ENCODE data around the gene URM1. TPM values are rescaled to one million over a fixed set of nuclear protein-coding genes. Genes with fewer than 3 reads are reported as not detected.

Gene URM1
- total and polyA plus RNA-seq, 7 experiments from 2014 or later: 32.3 to 72.4 (median 49.0) TPM

DNA sequence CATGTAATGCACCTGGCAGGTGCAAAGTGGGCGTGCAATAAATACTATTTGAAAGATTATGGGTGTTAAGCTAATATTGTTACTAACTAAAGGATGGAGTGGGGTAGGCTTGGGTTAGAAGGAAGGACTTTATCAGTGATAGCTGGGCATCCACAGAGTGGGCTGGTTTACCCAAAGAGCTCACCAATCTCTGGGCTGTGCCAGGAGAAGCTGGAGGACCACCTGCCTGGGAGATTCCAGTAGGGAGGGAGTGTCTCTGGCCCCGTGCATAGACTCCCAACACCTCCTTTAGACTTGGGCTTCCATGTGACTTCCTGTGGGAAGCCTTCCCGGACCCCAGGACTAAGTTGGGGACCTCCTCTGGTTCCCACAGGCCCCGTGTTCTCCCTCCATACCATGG is 5.6 kb upstream of the URM1 start:
- H3K4me1 Mint-ChIP-seq: peaks cover 5 to 27% (median 10%) of the 10 kb centered on the region in 7 donors
- H3K9me3 Mint-ChIP-seq: no peaks in the 10 kb centered on the region
- no peaks in the 10 kb centered on the region for H3K27me3 ChIP-seq (ENCODE audit: control insufficient read depth in 2 of 2, insufficient read depth in 2 of 2, low read length in 2 of 2)
- intact Hi-C loops (cut with micrococcal nuclease): loop anchor here in 1 of 2 donors (10.0 kb wide), 1 partner anchor 519 kb away; the partner anchor contains the start of genes KYAT1 and LRRC8A
- ChIA-PET CTCF (interaction anchor here (0.6 kb wide), 1 partner anchor 129 kb away, joined by 3 read pairs; no protein-coding TSS in a partner anchor), POLR2A (interaction anchor here (0.6 to 0.7 kb wide), 3 partner anchors 90 to 710 kb away, joined by 3 to 4 read pairs (median 3); partner anchors contain the start of genes DOLK, GOLGA2, NUP188 and SWI5)
- peak overlapping the region in 9 of 10 donors; percentile 14 to 74 (median 51) for H3K4me3 Mint-ChIP-seq
- H3K9me3 ChIP-seq (ENCODE audit: control insufficient read depth in 2 of 3, low read length in 3 of 3): no peaks in the 10 kb centered on the region
- H3K4me1 ChIP-seq (ENCODE audit: control insufficient read depth in 2 of 2, insufficient read depth in 2 of 2, low read length in 2 of 2): peaks cover 10 to 12% of the 10 kb centered on the region in 2 donors
- no peaks in the 10 kb centered on the region for H3K36me3 Mint-ChIP-seq
- no peak for DNase-seq
- H3K27me3 Mint-ChIP-seq: no peaks in the 10 kb centered on the region
- ATAC-seq: no peak
- H3K27ac ChIP-seq (ENCODE audit: low read depth, low read length): peak overlapping the region; percentile 43
- no peaks in the 10 kb centered on the region for H3K36me3 ChIP-seq (ENCODE audit: control insufficient read depth in 2 of 3, insufficient read depth in 3 of 3, low read length in 3 of 3)
- H3K4me3 ChIP-seq (ENCODE audit: low read length): no peak overlapping the region
- peak overlapping the region in 4 of 9 donors; percentile 15 to 61 (median 47) for H3K27ac Mint-ChIP-seq

DNA sequence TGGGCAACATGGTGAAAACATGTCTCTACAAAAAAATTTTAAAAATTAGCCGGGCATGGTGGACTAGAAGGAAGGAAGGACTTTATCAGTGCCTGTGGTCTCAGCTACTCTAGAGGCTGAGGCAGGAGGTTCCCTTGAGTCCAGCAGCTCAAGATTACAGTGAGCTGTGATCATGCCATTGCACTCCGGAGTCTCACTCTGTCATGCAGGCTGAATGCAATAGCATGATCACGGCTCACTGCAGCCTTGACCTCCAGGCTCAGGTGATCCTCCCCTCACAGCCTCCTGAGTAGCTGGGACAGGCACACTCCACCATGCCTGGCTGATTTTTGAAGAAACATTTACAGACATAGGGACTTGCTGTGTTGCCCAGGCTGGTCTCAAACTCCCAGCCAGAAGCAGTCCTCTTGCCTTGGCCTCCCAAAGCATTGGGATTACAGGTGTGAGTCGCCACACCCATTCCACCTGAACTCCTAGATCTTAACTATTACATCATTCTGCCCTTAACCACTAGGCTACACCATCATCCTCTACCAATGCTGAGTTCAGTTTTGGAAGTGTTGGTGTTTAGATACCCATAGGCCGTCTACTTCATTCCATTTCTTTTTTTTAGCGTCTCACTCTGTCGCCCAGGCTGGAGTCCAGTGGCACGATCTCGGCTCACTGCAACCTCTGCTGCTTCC is 2.0 kb upstream of the URM1 start:
- H3K4me1 ChIP-seq (ENCODE audit: control insufficient read depth in 2 of 2, insufficient read depth in 2 of 2, low read length in 2 of 2): peaks cover 17 to 22% of the 10 kb centered on the region in 2 donors
- H3K27ac ChIP-seq (ENCODE audit: low read depth, low read length): no peak overlapping the region
- ATAC-seq (no peak), DNase-seq (no peak)
- peak overlapping the region in 2 of 9 donors; percentile 41 to 43 for H3K27ac Mint-ChIP-seq
- CTCF ChIA-PET: no interaction called here
- H3K27me3 ChIP-seq (ENCODE audit: control insufficient read depth in 2 of 2, insufficient read depth in 2 of 2, low read length in 2 of 2): no peaks in the 10 kb centered on the region
- peaks cover 0 to 9% (median 6%) of the 10 kb centered on the region in 5 donors for H3K36me3 Mint-ChIP-seq
- intact Hi-C loops (cut with micrococcal nuclease): loop anchor here in 1 of 2 donors (10.0 kb wide), 1 partner anchor 516 kb away; the partner anchor contains the start of genes KYAT1 and LRRC8A
- H3K4me1 Mint-ChIP-seq: peaks cover 18 to 47% (median 37%) of the 10 kb centered on the region in 7 donors
- H3K4me3 ChIP-seq (ENCODE audit: low read length): no peak overlapping the region
- H3K27me3 Mint-ChIP-seq: no peaks in the 10 kb centered on the region
- POLR2A ChIA-PET: interaction anchor here (0.8 kb wide), 2 partner anchors 8 to 29 kb away, joined by 3 read pairs; partner anchors contain the start of gene SLC27A4
- peaks cover 0 to 13% (median 0%) of the 10 kb centered on the region in 3 experiments for H3K36me3 ChIP-seq (ENCODE audit: control insufficient read depth in 2 of 3, insufficient read depth in 3 of 3, low read length in 3 of 3)
- no peaks in the 10 kb centered on the region for H3K9me3 ChIP-seq (ENCODE audit: control insufficient read depth in 2 of 3, low read length in 3 of 3)
- H3K9me3 Mint-ChIP-seq: peaks cover 0 to 2% (median 0%) of the 10 kb centered on the region in 11 donors
- peak overlapping the region in 1 of 10 donors; percentile 29 for H3K4me3 Mint-ChIP-seq

DNA sequence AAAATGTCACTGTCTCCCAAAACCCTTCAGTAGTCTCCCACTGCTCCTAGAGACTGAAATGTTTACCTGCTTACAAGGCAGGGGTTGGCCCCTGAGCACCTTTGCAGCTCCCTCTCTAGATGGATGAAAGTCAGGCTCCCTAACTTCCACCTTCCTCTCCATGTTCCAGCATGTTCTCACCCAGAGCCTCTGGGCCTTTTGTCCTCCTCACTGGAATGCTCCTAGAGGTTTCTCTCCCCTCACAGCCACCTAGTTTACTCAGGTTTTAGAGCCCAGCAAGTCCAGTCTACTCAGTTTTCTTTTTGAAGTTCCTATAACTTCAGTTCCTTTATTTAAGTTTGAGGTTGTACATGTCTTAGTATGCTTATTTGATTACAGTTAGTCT is 815 bp upstream of the URM1 start:
- ChIA-PET CTCF (interaction anchor here (2.9 kb wide), 1 partner anchor 8 kb away, joined by 19 read pairs; no protein-coding TSS in a partner anchor), POLR2A (interaction anchor here (0.6 to 2.7 kb wide), 5 partner anchors 9 to 183 kb away, joined by 3 to 28 read pairs (median 3); partner anchors contain the start of gene SLC27A4)
- ATAC-seq (no peak), DNase-seq (no peak)
- intact Hi-C loops (cut with micrococcal nuclease): loop anchor here (2.0 to 5.0 kb wide), 5 partner anchors 50 to 1432 kb away; partner anchors contain the start of genes CERCAM (in 1 of the 2), DOLK (in 1 of the 2), GLE1 (in 1 of the 2) and NUP188 (in 1 of the 2)
- no peaks in the 10 kb centered on the region for H3K9me3 ChIP-seq (ENCODE audit: control insufficient read depth in 2 of 3, low read length in 3 of 3)
- H3K27ac ChIP-seq (ENCODE audit: low read depth, low read length): peak overlapping the region; percentile 94
- peaks cover 0 to 22% (median 0%) of the 10 kb centered on the region in 3 experiments for H3K36me3 ChIP-seq (ENCODE audit: control insufficient read depth in 2 of 3, insufficient read depth in 3 of 3, low read length in 3 of 3)
- Mint-ChIP-seq H3K4me3 (peak overlapping the region; percentile 86 to 99 (median 96)), H3K4me1 (peaks cover 18 to 41% (median 37%) of the 10 kb centered on the region in 7 donors), H3K27me3 (no peaks in the 10 kb centered on the region), H3K36me3 (peaks cover 0 to 11% (median 6%) of the 10 kb centered on the region in 5 donors), H3K9me3 (peaks cover 0 to 2% (median 0%) of the 10 kb centered on the region in 11 donors), H3K27ac (peak overlapping the region; percentile 94 to 99 (median 98))
- H3K27me3 ChIP-seq (ENCODE audit: control insufficient read depth in 2 of 2, insufficient read depth in 2 of 2, low read length in 2 of 2): no peaks in the 10 kb centered on the region
- peak overlapping the region; percentile 92 for H3K4me3 ChIP-seq (ENCODE audit: low read length)
- peaks cover 17% of the 10 kb centered on the region in 2 donors for H3K4me1 ChIP-seq (ENCODE audit: control insufficient read depth in 2 of 2, insufficient read depth in 2 of 2, low read length in 2 of 2)

DNA sequence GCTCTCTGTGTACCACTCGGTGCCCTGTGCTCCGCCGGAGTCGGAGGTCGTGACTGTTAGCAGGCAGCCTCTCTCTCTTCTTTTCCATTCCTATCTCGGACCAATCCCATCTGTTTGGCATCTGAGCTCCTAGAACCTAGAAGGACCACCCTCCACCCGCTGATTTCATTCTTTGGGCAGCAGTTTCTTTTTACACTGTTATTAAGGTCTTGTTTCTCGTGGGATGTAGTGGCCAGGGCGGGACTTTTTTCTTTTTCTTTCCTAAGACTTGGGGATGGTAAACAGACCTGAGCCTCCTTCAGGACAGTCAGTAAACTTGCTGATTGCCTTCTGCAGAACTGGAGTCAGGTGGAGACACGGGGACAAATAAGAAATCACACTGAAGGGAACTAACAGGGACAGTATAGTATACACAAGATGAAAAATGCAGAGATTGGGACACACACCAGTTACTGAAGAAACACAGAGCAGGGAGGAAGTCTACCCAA is 500 bp downstream of the URM1 start:
- Histone ChIP-seq H3K4me1 (ENCODE audit: control insufficient read depth in 2 of 2, insufficient read depth in 2 of 2, low read length in 2 of 2) (peaks cover 17% of the 10 kb centered on the region in 2 donors), H3K27me3 (ENCODE audit: control insufficient read depth in 2 of 2, insufficient read depth in 2 of 2, low read length in 2 of 2) (no peaks in the 10 kb centered on the region), H3K36me3 (ENCODE audit: control insufficient read depth in 2 of 3, insufficient read depth in 3 of 3, low read length in 3 of 3) (peaks cover 0 to 28% (median 0%) of the 10 kb centered on the region in 3 experiments), H3K27ac (ENCODE audit: low read depth, low read length) (peak overlapping the region; percentile 94), H3K4me3 (ENCODE audit: low read length) (peak overlapping the region; percentile 92), H3K9me3 (ENCODE audit: control insufficient read depth in 2 of 3, low read length in 3 of 3) (no peaks in the 10 kb centered on the region)
- peaks cover 0 to 11% (median 9%) of the 10 kb centered on the region in 5 donors for H3K36me3 Mint-ChIP-seq
- peaks cover 0 to 2% (median 0%) of the 10 kb centered on the region in 11 donors for H3K9me3 Mint-ChIP-seq
- DNase-seq (no peak), ATAC-seq (no peak)
- ChIA-PET CTCF (interaction anchor here (0.6 to 2.9 kb wide), 4 partner anchors 9 to 161 kb away, joined by 3 to 19 read pairs (median 5); no protein-coding TSS in a partner anchor), POLR2A (interaction anchor here (0.6 to 2.7 kb wide), 9 partner anchors 10 to 657 kb away, joined by 3 to 28 read pairs (median 4); partner anchors contain the start of genes GOLGA2, SH3GLB2, SWI5 and ZER1)
- intact Hi-C loops (cut with micrococcal nuclease): loop anchor here (1.0 to 5.0 kb wide), 19 partner anchors 9 to 1431 kb away; partner anchors contain the start of genes CERCAM (in 2 of the 2), COQ4 (in 2 of the 2), GOLGA2 (in 2 of the 2) and ODF2 (in 2 of the 2)
- peaks cover 18 to 41% (median 36%) of the 10 kb centered on the region in 7 donors for H3K4me1 Mint-ChIP-seq
- H3K4me3 Mint-ChIP-seq: peak overlapping the region; percentile 86 to 99 (median 96)
- peak overlapping the region; percentile 94 to 99 (median 98) for H3K27ac Mint-ChIP-seq
- no peaks in the 10 kb centered on the region for H3K27me3 Mint-ChIP-seq

DNA sequence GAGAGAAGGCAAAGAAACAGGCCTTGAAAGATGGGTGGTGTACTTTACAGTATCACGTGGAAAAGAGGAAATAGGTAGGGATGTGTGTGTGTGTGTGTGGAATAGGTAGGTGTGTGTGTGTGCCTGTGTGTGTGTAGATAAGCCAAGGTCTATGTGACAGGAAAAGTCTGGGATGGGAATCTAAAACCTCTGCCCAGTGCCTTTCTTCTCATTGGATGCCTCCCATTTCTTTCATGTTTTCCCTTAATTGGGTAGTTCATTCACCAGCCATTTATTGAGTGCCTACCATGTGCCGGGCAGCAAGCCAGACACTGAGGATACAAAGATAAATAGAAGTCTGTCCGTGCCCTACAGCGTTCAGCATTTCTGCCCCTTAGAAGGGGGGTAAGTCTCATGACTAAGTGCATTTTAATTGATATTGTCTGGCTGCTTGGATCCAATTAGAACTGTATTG is 1.0 kb downstream of the URM1 start:
- DNase-seq: no peak
- no peak for ATAC-seq
- H3K4me1 ChIP-seq (ENCODE audit: control insufficient read depth in 2 of 2, insufficient read depth in 2 of 2, low read length in 2 of 2): peaks cover 17% of the 10 kb centered on the region in 2 donors
- H3K4me3 ChIP-seq (ENCODE audit: low read length): peak overlapping the region; percentile 92
- CTCF ChIA-PET: interaction anchor here (1.5 to 2.9 kb wide), 2 partner anchors 10 to 31 kb away, joined by 6 to 19 read pairs; no protein-coding TSS in a partner anchor
- no peaks in the 10 kb centered on the region for H3K9me3 ChIP-seq (ENCODE audit: control insufficient read depth in 2 of 3, low read length in 3 of 3)
- H3K4me3 Mint-ChIP-seq: peak overlapping the region; percentile 86 to 99 (median 96)
- intact Hi-C loops (cut with micrococcal nuclease): loop anchor here in 1 of 2 donors (5.0 kb wide), 1 partner anchor 130 kb away; the partner anchor contains the start of gene GLE1
- H3K4me1 Mint-ChIP-seq: peaks cover 18 to 41% (median 36%) of the 10 kb centered on the region in 7 donors
- H3K27ac Mint-ChIP-seq: peak overlapping the region; percentile 94 to 99 (median 98)
- POLR2A ChIA-PET: interaction anchor here (1.4 to 2.7 kb wide), 4 partner anchors 11 to 399 kb away, joined by 3 to 28 read pairs (median 5); partner anchors contain the start of genes GOLGA2, SWI5 and ZER1
- peaks cover 0 to 11% (median 9%) of the 10 kb centered on the region in 5 donors for H3K36me3 Mint-ChIP-seq
- H3K27ac ChIP-seq (ENCODE audit: low read depth, low read length): peak overlapping the region; percentile 94
- H3K27me3 ChIP-seq (ENCODE audit: control insufficient read depth in 2 of 2, insufficient read depth in 2 of 2, low read length in 2 of 2): no peaks in the 10 kb centered on the region
- H3K36me3 ChIP-seq (ENCODE audit: control insufficient read depth in 2 of 3, insufficient read depth in 3 of 3, low read length in 3 of 3): peaks cover 0 to 28% (median 0%) of the 10 kb centered on the region in 3 experiments
- H3K27me3 Mint-ChIP-seq: no peaks in the 10 kb centered on the region
- peaks cover 0 to 2% (median 0%) of the 10 kb centered on the region in 11 donors for H3K9me3 Mint-ChIP-seq

All from naive thymus-derived CD4-positive, alpha-beta T cell (primary cell).